ENCODE data around the gene GGA2.
"Not testable (repeated sequence)": the region's sequence is repeated elsewhere in the genome, so short reads cannot be mapped to it uniquely, and the experiment has no call there.

Gene GGA2

DNA sequence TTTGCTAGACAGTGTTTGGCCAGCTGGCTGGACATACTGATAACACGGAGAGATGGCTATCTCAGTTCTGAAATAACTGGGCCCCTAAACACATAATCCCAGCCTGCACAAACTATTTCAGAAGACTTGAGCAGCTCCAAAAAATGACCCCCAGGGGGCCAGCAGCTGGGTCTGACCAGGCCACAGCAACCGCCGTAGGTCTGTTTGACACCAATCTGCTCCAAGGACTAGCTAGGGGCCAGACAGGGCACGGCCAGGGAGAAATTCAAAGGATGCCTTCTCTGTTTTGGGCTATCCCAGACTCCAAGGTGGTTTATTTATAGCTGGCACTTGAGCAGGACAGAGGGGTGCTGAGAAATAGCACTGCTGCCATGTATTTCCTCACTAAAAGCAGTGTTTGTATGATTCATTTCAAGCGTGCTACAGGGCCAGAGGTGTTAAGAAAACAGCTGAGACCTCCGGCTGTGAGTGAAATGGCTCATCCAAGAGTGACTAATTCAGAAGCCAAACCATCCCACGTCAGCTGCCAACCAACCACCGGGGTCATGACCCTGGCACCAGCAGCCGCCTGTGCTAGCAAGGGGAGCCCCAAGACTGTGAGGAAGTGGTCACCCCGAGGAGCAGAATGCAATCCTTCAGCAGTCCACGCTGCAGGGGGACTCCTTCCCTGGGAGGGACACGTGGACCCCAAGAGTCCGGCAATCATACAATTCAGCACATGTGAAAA, 5.7 kb downstream of the GGA2 start:
- peak; percentile 37 for DNase-seq (ENCODE audit: low read depth, low spot score)

DNA sequence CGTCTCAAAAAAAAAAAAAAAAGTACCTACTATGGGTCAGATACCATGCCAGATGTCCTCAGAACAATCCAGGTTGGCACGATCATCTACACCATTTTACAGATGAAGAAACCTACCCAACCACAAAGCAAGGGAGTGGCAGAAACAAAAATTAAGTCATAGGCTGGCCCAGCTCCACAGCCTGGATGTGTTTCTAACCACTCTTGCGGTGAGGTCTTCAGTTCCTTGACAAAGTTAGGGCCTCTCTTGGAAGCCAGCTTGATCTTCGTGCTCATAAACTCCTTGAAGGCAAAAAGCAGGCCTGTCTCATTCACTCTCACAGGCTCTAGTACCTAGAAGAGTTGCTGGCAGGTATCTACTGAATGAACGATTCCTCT, 6.2 kb downstream of the GGA2 start:
- no peak for DNase-seq (ENCODE audit: low read depth, low spot score)

DNA sequence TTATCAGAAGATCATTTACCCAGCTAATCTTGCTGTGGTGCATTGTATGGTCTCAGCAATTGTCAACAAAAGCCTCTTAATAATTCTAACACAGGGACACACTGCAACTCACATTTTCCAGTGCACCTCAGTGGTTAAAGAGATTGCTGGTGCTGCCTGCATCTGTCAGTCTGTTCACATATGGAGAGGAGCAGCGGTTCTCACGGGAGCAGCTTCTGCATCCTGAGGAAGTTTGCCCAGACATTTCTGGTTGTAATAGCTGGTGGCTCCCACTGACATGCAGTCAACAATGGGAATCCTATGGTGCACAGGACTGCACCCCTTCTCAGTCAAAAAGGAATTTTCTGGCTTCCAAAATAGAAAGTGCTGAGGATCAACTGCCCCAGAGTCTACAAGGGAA, 7.8 kb downstream of the GGA2 start:
- no peak for DNase-seq (ENCODE audit: low read depth, low spot score)

DNA sequence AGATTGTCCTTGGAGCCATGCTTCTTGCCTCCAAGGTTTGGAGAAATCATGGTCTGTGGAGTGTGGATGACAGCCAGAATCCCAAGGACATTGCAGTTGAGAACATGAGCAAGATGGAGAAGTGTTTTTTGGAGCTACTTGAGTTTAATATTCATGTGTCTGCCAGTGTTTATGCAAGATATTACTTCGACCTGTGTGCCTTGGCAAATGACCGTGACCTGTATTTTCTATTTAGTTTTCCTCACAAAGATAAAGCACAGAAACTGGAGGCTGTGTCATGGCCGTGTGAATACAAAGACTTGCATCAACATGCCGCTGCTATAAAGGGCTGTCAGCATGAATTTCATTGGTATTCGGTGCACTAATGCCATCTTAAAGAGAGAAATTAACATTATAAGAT, 9.0 kb downstream of the GGA2 start:
- no peak for DNase-seq (ENCODE audit: low read depth, low spot score)

DNA sequence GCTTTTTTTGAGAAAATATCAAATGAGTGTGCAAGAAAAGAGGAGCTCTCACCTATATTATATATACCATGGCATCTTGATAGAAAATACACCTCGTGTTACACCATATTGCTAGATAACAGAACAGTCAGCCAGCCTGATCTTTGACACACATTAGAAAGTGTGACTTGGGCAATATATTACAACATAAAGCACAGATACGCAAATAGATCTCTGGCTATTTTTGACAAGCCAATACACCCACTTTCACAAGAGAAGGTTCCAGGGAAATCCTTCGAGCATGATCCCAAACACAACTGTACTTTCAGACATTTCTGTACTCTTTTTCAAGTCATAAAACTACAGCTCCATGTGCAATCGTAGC, 9.4 kb downstream of the GGA2 start:
- no peak for DNase-seq (ENCODE audit: low read depth, low spot score)

DNA sequence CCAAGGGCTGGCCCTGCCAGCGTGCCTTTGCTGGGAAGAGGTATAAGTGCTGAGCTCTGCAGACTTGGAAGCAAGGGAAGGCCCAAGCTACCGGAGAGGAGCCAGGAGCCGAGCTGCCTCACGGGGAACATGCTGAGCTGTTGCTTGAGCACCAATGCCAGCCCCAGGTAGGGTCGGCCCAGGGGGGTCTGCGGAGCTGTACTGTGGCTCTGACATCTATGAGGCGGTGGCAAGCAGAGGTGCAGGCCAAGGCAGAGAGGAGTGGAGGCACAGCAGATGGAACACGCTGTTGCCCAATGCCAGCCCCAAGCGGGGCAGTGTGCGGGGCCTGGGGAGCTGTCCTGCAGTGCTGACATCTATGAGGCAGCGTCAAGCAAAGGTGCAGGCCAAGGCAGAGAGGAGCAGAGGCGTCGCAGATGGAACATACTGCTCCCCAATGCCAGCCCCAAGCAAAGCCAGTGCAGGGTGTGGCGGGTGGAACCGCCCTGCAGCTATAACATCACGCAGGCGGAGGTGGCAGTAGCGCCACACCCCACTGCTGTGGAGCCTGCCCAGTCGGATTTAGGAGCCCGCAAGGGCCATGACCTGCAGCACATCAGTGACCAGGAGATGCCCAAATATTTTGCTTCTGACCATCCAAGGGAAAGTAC, 10.0 kb downstream of the GGA2 start:
- no peak for DNase-seq (ENCODE audit: low read depth, low spot score)

DNA sequence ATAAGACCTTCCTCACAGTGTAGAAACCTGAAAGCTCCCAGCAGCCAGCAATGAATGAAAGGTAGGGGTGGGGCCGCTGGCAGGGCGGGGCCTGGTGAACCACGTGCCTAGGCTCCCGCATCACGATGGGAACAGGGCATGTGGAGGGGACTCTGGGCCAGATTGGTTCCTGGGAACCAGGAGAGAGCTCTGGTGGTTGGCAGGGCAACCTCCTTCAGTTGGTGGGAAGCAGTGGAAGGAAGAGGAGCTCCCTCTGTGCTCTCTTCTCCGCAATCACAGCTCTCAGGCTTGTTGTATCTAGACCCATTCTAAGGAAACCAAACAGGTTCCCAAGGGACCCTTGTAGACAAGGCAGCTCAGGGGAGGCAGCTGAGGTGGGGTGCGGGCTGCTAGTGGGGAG, 10.5 kb downstream of the GGA2 start:
- no peak for DNase-seq (ENCODE audit: low read depth, low spot score)

DNA sequence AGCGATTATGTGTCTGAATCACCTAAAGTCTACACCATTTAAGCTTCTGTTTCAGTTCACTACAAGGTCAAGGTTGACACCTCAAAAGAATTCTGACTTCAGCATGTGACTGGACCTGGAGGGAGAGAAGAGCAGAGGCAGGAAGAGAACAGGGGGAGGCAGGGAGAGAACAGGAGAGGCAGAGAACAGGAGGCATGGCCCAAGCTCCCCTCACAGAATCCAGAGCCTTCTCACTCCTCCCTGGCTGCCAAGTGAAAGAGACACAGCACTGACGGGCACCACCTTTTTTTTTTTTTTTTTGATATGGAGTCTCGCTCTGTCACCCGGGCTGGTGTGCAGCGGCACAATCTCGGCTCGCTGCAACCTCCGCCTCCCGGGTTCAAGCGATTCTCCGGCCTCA, 11.4 kb downstream of the GGA2 start:
- no peak for DNase-seq (ENCODE audit: low read depth, low spot score)

DNA sequence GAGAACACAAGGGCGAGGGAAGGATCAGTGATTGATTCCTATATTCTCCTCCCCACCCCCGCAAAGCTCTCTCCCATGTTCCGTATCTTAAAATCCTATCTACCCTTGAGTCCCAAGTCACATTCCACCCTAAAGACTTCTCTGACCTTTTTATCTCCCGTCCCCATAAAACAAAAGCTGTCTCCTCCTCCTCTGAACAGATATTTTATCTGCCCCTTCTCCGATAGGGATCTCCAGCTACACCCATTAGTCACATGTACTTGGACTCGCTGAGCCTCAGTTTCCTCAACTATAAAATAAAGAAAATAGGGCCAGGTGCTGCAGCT, 12.8 kb downstream of the GGA2 start:
- no peak for DNase-seq (ENCODE audit: low read depth, low spot score)

DNA sequence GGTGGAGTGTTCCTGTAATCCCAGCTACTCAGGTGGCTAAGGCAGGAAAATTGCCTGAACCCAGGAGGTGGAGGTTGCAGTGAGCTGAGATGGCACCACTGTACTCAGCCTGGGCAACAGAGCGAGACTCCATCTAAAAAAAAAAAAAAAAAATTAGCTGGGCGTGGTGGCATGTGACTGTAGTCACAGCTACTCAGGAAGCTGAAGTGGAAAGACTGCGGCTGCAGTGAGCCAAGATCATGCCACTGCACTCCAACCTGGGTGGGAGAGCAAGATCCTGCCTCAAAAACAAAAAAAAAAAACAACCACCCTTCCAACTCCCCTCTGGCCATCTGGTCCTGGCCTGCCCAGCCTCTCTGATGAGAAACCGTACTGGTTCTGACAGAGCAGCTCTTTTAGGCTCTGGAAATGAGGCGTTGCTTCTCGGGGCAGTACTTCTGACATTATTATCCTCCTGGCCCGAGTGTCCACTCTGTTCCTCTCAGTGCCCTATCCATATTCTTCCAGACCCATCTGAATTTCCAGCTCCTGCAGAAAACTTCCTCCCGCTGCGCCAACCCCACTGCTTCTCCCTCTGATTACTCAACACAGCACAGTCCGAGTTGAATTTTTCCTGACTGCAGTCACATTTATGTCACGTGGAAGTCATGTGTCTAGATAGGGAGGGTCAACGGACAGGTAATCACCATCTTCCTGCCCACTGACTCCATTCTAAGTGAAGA, 13.3 kb downstream of the GGA2 start:
- DNase-seq (ENCODE audit: low read depth, low spot score), result no peak

DNA sequence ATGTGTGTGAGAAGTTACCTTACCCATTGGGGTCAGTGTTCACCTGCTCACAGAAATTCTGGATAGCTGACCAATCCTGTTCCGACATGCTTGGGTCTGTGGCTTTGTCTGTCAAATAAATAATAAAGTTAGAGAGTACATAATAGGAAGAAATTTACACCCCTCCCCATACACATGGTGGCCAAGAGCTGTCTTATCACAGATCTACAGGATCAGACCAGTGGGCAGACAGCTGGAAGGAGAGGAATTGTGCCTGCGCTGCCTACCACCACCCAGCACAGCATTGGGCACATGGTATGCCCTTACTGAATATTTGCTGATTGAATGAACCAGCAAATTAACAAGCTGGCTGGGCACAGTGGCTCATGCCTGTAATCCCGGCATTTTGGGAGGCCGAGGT, 14.6 kb downstream of the GGA2 start:
- DNase-seq (ENCODE audit: low read depth, low spot score), result no peak

DNA sequence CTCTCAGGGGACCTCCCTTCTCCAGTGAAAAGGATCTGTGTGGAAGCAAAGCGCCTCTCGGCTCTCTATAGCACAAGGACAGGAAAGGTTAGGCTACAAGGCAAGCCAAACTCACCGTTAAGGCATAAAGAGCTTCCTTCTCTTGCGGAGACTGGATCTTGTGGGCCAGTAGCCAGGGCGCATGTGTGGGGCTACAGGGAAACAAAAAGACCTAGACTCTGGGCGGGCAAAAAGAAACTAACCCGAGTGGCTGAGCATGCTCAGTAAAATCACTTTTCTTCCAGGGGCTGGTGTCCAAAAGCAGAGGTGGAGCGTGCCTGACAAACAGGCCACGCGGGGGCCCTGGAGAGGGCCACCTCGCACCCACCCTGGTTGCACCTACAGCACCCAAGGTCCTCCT, 16.1 kb downstream of the GGA2 start:
- DNase-seq (ENCODE audit: low read depth, low spot score), result no peak

DNA sequence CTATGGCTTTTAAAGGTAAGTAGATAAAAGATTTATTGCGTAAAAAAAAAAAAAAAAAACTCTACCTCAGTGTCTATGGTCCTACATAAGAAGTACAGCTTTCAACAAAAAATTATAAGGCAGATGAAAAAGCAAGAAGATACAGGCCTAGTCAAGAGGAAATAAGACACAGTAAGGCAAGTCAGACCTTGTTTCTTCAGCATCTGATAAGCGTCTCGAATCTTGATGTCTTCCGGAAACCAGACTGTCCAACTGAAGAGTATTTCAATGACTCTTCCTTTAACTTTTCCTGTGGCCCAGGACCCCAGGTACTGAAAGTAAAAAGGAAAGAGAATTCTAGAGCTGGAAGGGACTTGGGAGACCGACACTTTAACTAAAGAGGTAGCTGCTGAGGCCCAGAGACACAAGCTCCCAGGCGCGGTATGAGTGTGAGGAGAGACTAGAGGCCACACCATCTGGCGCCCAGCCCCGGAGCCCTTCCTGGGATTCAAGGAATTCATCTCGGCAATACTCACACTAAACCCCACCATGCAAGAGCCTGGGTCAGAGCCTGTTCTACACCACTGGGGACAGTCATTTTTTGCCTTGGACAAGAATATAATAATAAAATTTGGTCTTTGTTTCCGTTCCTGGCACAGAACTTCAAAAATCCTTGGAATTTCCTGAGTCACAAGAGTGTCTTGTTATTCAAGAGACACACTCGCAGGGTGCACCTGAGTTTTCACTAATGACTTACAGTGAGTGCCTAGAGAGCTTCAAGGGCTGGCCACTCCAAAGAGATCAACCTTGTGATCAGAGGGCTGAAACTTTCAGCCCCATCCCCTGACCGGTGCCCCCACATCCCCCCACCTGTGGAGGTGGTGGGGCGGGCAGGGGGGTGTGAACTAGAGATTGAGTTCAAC, 18.6 kb downstream of the GGA2 start:
- DNase-seq (ENCODE audit: low read depth, low spot score), result no peak

DNA sequence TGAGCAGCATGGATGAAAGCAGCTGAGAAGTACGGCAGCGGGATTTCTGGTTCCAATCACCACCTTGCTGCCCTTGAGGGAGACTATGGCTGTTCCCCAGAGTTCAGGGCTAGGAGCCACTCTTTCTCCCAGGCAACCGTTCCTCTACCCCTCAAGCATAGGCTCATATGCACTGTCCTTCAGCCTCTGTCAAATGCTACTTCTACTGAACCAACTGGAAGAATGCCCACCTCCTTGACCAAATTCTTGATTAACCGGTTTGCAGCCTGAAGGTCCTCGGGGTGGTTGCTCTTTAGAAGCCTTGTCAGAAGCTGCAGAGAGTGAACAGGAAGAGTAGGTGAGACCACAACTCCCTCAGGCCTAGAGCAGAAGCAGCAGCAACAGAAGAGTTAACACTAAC, 23.8 kb downstream of the GGA2 start:
- no peak for DNase-seq (ENCODE audit: low read depth, low spot score)

DNA sequence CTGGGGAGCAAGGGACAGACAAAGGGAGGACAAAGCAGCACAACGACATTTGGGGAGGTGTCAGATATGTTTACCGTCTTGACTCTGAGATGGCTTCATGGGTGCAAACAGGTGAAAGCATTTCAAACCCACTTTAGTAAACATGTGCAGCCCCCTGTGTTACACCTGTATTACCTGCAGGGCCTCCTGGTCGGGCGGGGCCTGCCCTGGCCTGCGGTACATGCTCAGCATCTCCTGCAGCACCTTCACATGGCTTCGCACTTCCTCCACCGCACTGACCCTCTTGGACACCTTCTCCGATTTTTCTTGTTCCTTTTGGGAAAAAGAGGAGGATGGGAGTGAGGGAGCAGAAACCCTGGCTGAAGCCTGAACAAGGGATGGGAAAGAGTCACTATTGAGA, 24.5 kb downstream of the GGA2 start:
- DNase-seq (ENCODE audit: low read depth, low spot score), result no peak

DNA sequence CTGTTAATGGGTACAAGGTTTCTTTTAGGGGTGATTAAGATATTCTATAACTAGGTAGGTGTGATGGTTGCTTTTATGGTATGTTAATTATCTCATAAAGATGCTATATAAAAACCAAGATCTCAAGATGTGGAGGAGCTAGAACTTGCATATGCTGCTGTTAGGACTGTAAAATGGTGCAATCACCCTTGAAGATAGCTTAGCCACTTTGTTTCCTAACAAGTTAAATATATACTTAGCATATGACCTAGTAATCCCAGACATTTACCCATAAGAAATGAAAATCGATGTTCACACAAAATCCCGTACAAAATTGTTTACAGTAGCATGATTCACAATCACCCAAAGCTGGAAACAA, 25.1 kb downstream of the GGA2 start:
- DNase-seq (ENCODE audit: low read depth, low spot score), result no peak

DNA sequence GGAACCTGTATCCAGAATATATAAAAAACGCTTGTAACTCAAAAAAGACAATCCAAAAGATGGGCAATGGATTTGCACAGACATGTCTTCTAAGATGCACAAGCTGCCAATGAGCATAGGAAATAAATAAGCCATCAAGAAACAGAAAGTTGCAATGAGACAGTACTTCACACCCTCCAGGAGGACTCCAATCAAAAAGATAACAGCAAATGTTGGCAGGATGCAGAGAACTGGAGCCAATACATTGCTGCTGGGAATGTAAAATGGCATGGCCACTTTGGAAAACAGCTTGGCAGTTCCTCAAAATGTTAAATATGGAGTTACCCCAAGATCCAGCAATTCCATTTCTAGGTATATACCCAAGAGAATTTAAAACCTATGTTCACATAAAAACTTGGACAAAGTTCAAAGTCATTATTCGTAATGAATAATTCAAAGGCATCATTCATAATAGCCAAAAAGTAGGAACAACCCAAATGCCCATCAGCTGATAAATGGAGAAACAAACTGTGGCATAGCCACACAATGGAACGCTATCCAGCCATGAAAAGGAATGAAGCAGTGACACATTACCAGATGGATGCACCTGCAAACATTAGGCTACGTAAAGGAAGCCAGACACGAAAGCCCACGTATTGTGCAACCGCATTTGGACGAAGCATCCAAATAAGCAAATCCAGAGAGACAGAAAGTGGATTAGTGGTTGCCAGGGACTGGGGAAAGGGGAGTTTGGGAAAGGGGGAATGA, 25.6 kb downstream of the GGA2 start:
- DNase-seq (ENCODE audit: low read depth, low spot score), result no peak

DNA sequence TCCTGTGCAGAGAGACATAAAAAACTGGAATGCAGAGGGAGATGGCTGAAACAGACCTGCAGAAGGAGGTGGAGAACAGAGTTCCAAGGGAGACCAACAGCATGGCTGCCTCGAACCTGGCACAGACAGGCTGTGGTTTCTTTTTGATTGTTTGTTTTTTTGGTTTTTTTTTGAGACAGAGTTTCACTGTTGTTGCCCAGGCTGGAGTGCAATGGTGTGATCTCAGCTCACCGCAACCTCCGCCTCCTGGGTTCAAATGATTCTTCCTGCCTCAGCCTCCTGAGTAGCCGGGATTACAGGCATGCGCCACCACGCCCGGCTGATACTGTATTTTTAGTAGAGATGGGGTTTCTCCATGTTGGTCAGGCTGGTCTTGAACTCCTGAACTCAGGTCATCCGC, 26.8 kb downstream of the GGA2 start:
- DNase-seq (ENCODE audit: low read depth, low spot score), result not testable (repeated sequence)

DNA sequence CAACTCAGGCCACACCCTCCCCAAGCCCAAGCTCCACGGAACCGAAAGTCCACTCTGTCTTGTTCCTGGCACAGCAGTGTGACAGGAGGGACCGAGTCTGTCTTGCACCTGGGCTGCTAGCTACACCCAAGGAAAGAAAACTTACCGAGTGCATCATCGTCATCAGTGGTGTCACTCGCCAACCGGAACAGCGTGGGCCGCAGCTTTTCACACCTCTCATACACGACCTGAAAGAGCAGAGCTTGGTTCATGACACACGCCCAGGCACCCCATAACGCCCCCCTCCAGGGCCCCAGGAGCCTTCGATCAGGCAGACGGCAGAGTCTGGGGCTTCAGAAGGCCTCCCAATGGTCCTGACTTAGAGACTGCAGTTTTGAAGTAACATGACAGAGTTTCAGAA, 27.5 kb downstream of the GGA2 start:
- DNase-seq (ENCODE audit: low read depth, low spot score), result no peak

DNA sequence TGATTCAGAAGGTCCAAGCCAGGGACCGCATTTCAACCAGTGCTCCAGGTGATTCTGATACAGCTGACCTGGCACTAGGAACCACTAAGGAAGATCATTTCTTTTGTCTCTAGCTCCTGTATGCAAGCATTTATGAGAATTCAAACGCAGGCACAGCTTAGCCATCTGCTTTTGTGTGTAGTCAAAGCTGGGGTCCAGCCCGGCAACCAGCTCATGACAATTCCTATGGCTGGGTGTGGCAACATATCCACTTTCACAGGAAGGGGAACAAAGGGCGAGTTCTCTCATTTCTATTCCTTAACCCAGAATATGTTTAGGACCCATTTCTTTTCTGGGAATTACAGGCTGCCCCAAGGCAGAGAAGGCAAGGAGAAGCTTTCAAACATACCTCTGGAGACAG, 30.0 kb downstream of the GGA2 start:
- no peak for DNase-seq (ENCODE audit: low read depth, low spot score)

DNA sequence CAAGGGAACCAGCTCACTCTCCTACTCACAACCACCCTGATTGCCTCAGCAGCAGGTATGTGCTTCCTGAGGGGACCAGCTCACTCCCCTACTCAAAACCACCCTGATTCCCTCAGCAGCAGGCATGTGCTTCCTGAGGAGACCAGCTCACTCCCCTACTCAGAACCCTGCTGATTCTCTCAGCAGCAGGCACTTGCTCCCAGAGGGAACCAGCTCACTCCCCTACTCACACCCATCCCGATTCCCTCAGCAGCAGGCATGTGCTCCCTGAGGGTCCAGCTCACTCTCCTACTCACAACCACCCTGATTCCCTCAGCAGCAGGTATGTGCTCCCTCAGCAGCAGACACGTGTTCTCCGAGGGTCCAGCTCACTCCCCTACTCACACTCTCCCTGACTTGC, 31.2 kb downstream of the GGA2 start:
- DNase-seq (ENCODE audit: low read depth, low spot score), result no peak

DNA sequence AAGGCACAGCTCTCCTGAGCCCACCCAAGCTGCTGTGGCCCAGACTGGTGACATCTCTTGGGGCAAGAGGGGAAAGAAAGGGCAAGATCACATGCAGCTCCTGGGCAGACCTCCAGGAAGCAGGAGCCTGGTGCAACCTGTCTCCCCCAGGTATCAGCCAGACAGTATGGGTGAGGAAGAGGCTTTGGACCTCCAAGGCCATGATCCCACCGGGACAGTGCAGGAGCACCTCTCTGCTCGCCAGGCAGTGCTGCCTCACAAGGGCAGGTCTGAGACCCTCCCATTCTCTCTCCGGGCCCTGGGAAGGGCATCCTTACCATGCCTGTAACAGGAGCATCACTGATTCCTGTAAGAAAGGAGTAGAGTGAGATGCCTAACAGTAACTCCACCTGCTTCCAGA, 31.7 kb downstream of the GGA2 start:
- DNase-seq (ENCODE audit: low read depth, low spot score), result no peak
